HepG2 (cell line): ENCODE data around the gene FOXS1. TPM values are rescaled to one million over a fixed set of nuclear protein-coding genes. Genes with fewer than 3 reads are reported as not detected.

Experiments
- CCDC6 ChIP-seq: sonication (generic); formaldehyde crosslinking; IDR thresholded peaks from 2 replicates; pipeline ENCODE4 v1.8.1; 2022; ENCODE audit warnings: mild to moderate bottlenecking, missing genetic modification reagents, moderate library complexity
- GMEB2 ChIP-seq: IDR thresholded peaks from 2 replicates; pipeline ENCODE4 v1.6.1; 2016; ENCODE audit warnings: missing biosample characterization, missing genetic modification reagents, low read depth
- HOXA9 ChIP-seq: sonication (generic); formaldehyde crosslinking; IDR thresholded peaks from 2 replicates; pipeline ENCODE4 v1.8.1; 2022; ENCODE audit warnings: missing genetic modification reagents, mild to moderate bottlenecking, moderate library complexity, borderline replicate concordance
- JDP2 ChIP-seq: sonication (generic); formaldehyde crosslinking; IDR thresholded peaks from 2 replicates; pipeline ENCODE4 v1.8.1; 2022; ENCODE audit warnings: missing genetic modification reagents, borderline replicate concordance
- KMT2B ChIP-seq: IDR thresholded peaks from 2 replicates; pipeline ENCODE4 v1.6.1; 2016; ENCODE audit warnings: missing genetic modification reagents, missing compliant biosample characterization
- MEF2D ChIP-seq: sonication (generic); formaldehyde crosslinking; IDR thresholded peaks from 2 replicates; pipeline ENCODE4 v1.5.1; 2020; ENCODE audit warnings: mild to moderate bottlenecking, missing genetic modification reagents
- MLX ChIP-seq: IDR thresholded peaks from 2 replicates; pipeline ENCODE4 v1.6.1; 2016
- MTF2 ChIP-seq: sonication (generic); formaldehyde crosslinking; IDR thresholded peaks from 2 replicates; pipeline ENCODE4 v1.5.0; 2020; ENCODE audit warnings: missing genetic modification reagents, borderline replicate concordance
- PHF20 ChIP-seq: sonication (generic); formaldehyde crosslinking; IDR thresholded peaks from 2 replicates; pipeline ENCODE4 v1.5.0; 2020; ENCODE audit warnings: mild to moderate bottlenecking, missing genetic modification reagents
- RAD21 ChIP-seq: fragments of 450-650 bp; formaldehyde crosslinking; IDR thresholded peaks from 2 replicates; pipeline ENCODE4 v1.5.0; 2020; ENCODE audit warnings: mild to moderate bottlenecking
- RBM22 ChIP-seq: fragments of 200-400 bp; formaldehyde crosslinking; optimal IDR thresholded peaks from 2 replicates; pipeline ENCODE3; 2017; ENCODE audit warnings: mild to moderate bottlenecking, low read length, moderate library complexity
- RNF2 ChIP-seq: fragments of 450-650 bp; conservative IDR thresholded peaks from 2 replicates; pipeline ENCODE4 v1.6.1; 2016; ENCODE audit warnings: low read depth
- TIGD3 ChIP-seq: sonication (generic); formaldehyde crosslinking; IDR thresholded peaks from 2 replicates; pipeline ENCODE4 v1.5.1; 2020; ENCODE audit warnings: mild to moderate bottlenecking, missing genetic modification reagents, borderline replicate concordance
- ZNF17 ChIP-seq: sonication (generic); formaldehyde crosslinking; IDR thresholded peaks from 2 replicates; pipeline ENCODE4 v1.5.0; 2020; ENCODE audit warnings: mild to moderate bottlenecking, missing genetic modification reagents
- ZNF280B ChIP-seq: sonication (generic); formaldehyde crosslinking; IDR thresholded peaks from 2 replicates; pipeline ENCODE4 v1.5.0; 2020; ENCODE audit warnings: missing genetic modification reagents, mild to moderate bottlenecking, borderline replicate concordance
- ZNF496 ChIP-seq: sonication (generic); formaldehyde crosslinking; IDR thresholded peaks from 2 replicates; pipeline ENCODE4 v1.8.1; 2023; ENCODE audit warnings: mild to moderate bottlenecking, moderate library complexity, missing genetic modification reagents; ENCODE audit not compliant: insufficient replicate concordance
- ZNF556 ChIP-seq: sonication (generic); formaldehyde crosslinking; IDR thresholded peaks from 2 replicates; pipeline ENCODE4 v1.4.0; 2020; ENCODE audit warnings: mild to moderate bottlenecking, missing genetic modification reagents, borderline replicate concordance
- ZNF557 ChIP-seq: sonication (generic); formaldehyde crosslinking; IDR thresholded peaks from 2 replicates; pipeline ENCODE4 v1.4.0; 2020; ENCODE audit warnings: missing genetic modification reagents
- ZNF768 ChIP-seq: sonication (generic); formaldehyde crosslinking; IDR thresholded peaks from 2 replicates; pipeline ENCODE4 v1.4.0; 2020; ENCODE audit warnings: missing genetic modification reagents
- ZNF782 ChIP-seq: sonication (generic); formaldehyde crosslinking; IDR thresholded peaks from 2 replicates; pipeline ENCODE4 v1.4.0; 2020; ENCODE audit warnings: missing genetic modification reagents, mild to moderate bottlenecking, borderline replicate concordance
- polyA plus RNA-seq, 8 experiments: library from polyadenylated mRNA; depleted of rRNA in 3 of 8; stranded (reverse) in 7 of 8; unstranded in 1 of 8; fragments of >200 nt; fragmentation: Illumina TruSeq in 4 of 8; extraction: Trizol in 4 of 8; gene quantifications; 2 replicates each; pipeline versions ENCODE4 v1.2.1 to v1.2.3, GENCODE V29; 2011 to 2016; ENCODE audit warnings: low read depth in 4 of 8, missing spikeins in 1 of 8, mixed read lengths in 1 of 8; ENCODE audit not compliant: insufficient read depth in 1 of 8
- total RNA-seq, 5 experiments: library from RNA; depleted of rRNA; stranded (reverse); fragments of >200 nt; fragmentation: Illumina TruSeq; extraction: Trizol; gene quantifications; 2 replicates each; pipeline ENCODE4 v1.2.3, GENCODE V29; 2016; ENCODE audit warnings: low read depth in 1 of 5
- TF ChIP-seq, protein P1 (sequence below): sonication (generic); formaldehyde crosslinking; IDR thresholded peaks from 2 replicates; pipeline ENCODE4 v1.8.0; 2022; ENCODE audit warnings: missing genetic modification reagents, mild to moderate bottlenecking, borderline replicate concordance
- TF ChIP-seq, protein P2 (sequence below): sonication (generic); formaldehyde crosslinking; IDR thresholded peaks from 2 replicates; pipeline ENCODE4 v1.4.0; 2020; ENCODE audit warnings: missing genetic modification reagents, mild to moderate bottlenecking, borderline replicate concordance
- TF ChIP-seq, protein P3 (sequence below): sonication (generic); formaldehyde crosslinking; IDR thresholded peaks from 2 replicates; pipeline ENCODE4 v1.4.0; 2020; ENCODE audit warnings: low read depth, mild to moderate bottlenecking, missing genetic modification reagents

FOXS1 gene
- total and polyA plus RNA-seq, 2 of the 13 experiments (the other 11 are each of a cell fraction or from before 2014, with no cell fraction given), result not detected

GRCh38 chr20:31861135-31861384 lies 15.7 kb upstream of the FOXS1 start (continued):
- TF ChIP-seq MLX (CRISPR knock-in tag), result no peak
- no peak for TF ChIP-seq JDP2 (CRISPR knock-in tag)
- TF ChIP-seq ZNF557 (CRISPR knock-in tag), result no peak
- TF ChIP-seq TIGD3 (CRISPR knock-in tag), result no peak
- TF ChIP-seq RAD21 (CRISPR knock-in tag), result no peak
- TF ChIP-seq ZNF768, result no peak
- no peak for TF ChIP-seq MTF2 (CRISPR knock-in tag)
- TF ChIP-seq ZNF496, result no peak
- no peak for TF ChIP-seq CCDC6 (CRISPR knock-in tag)
- no peak for TF ChIP-seq MEF2D (CRISPR knock-in tag)
- TF ChIP-seq, protein P1, sequence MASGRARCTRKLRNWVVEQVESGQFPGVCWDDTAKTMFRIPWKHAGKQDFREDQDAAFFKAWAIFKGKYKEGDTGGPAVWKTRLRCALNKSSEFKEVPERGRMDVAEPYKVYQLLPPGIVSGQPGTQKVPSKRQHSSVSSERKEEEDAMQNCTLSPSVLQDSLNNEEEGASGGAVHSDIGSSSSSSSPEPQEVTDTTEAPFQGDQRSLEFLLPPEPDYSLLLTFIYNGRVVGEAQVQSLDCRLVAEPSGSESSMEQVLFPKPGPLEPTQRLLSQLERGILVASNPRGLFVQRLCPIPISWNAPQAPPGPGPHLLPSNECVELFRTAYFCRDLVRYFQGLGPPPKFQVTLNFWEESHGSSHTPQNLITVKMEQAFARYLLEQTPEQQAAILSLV (CRISPR knock-in tag), result no peak
- no peak for TF ChIP-seq GMEB2
- TF ChIP-seq, protein P2, sequence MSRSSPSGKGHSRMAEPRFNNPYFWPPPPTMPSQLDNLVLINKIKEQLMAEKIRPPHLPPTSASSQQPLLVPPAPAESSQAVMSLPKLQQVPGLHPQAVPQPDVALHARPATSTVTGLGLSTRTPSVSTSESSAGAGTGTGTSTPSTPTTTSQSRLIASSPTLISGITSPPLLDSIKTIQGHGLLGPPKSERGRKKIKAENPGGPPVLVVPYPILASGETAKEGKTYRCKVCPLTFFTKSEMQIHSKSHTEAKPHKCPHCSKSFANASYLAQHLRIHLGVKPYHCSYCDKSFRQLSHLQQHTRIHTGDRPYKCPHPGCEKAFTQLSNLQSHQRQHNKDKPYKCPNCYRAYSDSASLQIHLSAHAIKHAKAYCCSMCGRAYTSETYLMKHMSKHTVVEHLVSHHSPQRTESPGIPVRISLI (CRISPR knock-in tag), result 0 out of 2 replicates have a peak, but pooled peaks have one; percentile 7
- TF ChIP-seq ZNF782 (CRISPR knock-in tag), result peak; percentile 57; the same call in 1 of the 2 replicates
- peak; percentile 44; the same call in 1 of the 2 replicates for TF ChIP-seq ZNF280B
- no peak; the same call in 1 of the 2 replicates for TF ChIP-seq KMT2B (CRISPR knock-in tag)
- no peak for TF ChIP-seq ZNF556
- no peak for TF ChIP-seq ZNF17 (CRISPR knock-in tag)
- TF ChIP-seq PHF20, result no peak
- TF ChIP-seq, protein P3, sequence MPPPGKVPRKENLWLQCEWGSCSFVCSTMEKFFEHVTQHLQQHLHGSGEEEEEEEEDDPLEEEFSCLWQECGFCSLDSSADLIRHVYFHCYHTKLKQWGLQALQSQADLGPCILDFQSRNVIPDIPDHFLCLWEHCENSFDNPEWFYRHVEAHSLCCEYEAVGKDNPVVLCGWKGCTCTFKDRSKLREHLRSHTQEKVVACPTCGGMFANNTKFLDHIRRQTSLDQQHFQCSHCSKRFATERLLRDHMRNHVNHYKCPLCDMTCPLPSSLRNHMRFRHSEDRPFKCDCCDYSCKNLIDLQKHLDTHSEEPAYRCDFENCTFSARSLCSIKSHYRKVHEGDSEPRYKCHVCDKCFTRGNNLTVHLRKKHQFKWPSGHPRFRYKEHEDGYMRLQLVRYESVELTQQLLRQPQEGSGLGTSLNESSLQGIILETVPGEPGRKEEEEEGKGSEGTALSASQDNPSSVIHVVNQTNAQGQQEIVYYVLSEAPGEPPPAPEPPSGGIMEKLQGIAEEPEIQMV (CRISPR knock-in tag), result 0 out of 2 replicates have a peak, but pooled peaks have one; percentile 11
- no peak for TF ChIP-seq RNF2
- TF ChIP-seq RBM22, result no peak
- no peak for TF ChIP-seq HOXA9 (CRISPR knock-in tag)
